Liver (tissue), 9 donors: ENCODE data around the gene DDX25. TPM values are rescaled to one million over a fixed set of nuclear protein-coding genes. Genes with fewer than 3 reads are reported as not detected.
A peak's percentile ranks its signal among the peaks of the same experiment; 100 is the strongest.

Experiments
- DNase-seq: peaks from one replicate; pipeline ENCODE4 v3.0.0-alpha.2; 2017; ENCODE audit warnings: low spot score
- H3K27ac ChIP-seq, 2 donors: one replicate each; pipeline ENCODE4 v1.7.0; 2013; ENCODE audit warnings: inconsistent platforms in 2 of 2, low read length in 2 of 2, control low read depth in 1 of 2, low read depth in 1 of 2, mild to moderate bottlenecking in 1 of 2
- H3K27me3 ChIP-seq, 4 donors: one replicate each; pipeline versions ENCODE4 v1.6.1 to v1.7.0; 2013; ENCODE audit warnings: low read length in 3 of 4, inconsistent platforms in 1 of 4, mild to moderate bottlenecking in 1 of 4, moderate library complexity in 1 of 4; ENCODE audit not compliant: control insufficient read depth in 4 of 4, insufficient read depth in 4 of 4
- H3K36me3 ChIP-seq, 4 donors: one replicate each; pipeline versions ENCODE4 v1.6.1 to v1.7.0; 2013; ENCODE audit warnings: low read length in 3 of 4, mild to moderate bottlenecking in 3 of 4, low read depth in 1 of 4, moderate library complexity in 1 of 4; ENCODE audit not compliant: control insufficient read depth in 4 of 4, insufficient read depth in 3 of 4
- H3K4me1 ChIP-seq, 4 donors: one replicate each; pipeline versions ENCODE4 v1.6.1 to v1.7.0; 2013; ENCODE audit warnings: low read length in 3 of 4, mild to moderate bottlenecking in 3 of 4, moderate library complexity in 1 of 4; ENCODE audit not compliant: control insufficient read depth in 4 of 4, insufficient read depth in 4 of 4
- H3K4me3 ChIP-seq, 3 donors: one replicate each; pipeline versions ENCODE4 v1.6.1 to v1.7.0; 2013; ENCODE audit warnings: low read length in 3 of 3, control low read depth in 1 of 3, low read depth in 1 of 3, mild to moderate bottlenecking in 1 of 3
- H3K9ac ChIP-seq, 2 donors: one replicate each; pipeline ENCODE4 v1.7.0; 2013; ENCODE audit warnings: low read length in 2 of 2, mild to moderate bottlenecking in 2 of 2, moderate library complexity in 2 of 2, control low read depth in 1 of 2, low read depth in 1 of 2
- H3K9me3 ChIP-seq, 4 donors: one replicate each; pipeline versions ENCODE4 v1.6.1 to v1.7.0; 2013; ENCODE audit warnings: low read length in 3 of 4; ENCODE audit not compliant: control insufficient read depth in 4 of 4
- CTCF ChIP-seq: fragments of 150-350 bp; IDR thresholded peaks from 2 replicates; pipeline ENCODE4 v1.5.1; 2017; ENCODE audit warnings: improper control_type of control experiment, low read depth, low read length; ENCODE audit not compliant: missing input control
- EGR1 ChIP-seq, 2 donors: IDR thresholded peaks; 2 replicates each; pipeline ENCODE4 v1.6.1; 2016 to 2018; ENCODE audit warnings: antibody characterized with exemption in 2 of 2, low read depth in 2 of 2
- FOXA1 ChIP-seq: IDR thresholded peaks from 2 replicates; pipeline ENCODE4 v1.6.1; 2016; ENCODE audit warnings: antibody characterized with exemption
- FOXA2 ChIP-seq: IDR thresholded peaks from 2 replicates; pipeline ENCODE4 v1.6.1; 2016; ENCODE audit warnings: antibody characterized with exemption
- GABPA ChIP-seq, 2 donors: IDR thresholded peaks in 1 of 2; conservative IDR thresholded peaks in 1 of 2; 2 replicates each; pipeline ENCODE4 v1.6.1; 2016; ENCODE audit warnings: antibody characterized with exemption in 2 of 2, mild to moderate bottlenecking in 1 of 2, moderate library complexity in 1 of 2
- HNF4A ChIP-seq, 2 donors: conservative IDR thresholded peaks; 2 replicates each; pipeline ENCODE4 v1.6.1; 2016; ENCODE audit warnings: antibody characterized with exemption in 2 of 2, mild to moderate bottlenecking in 2 of 2
- JUND ChIP-seq, 2 donors: IDR thresholded peaks; 2 replicates each; pipeline ENCODE4 v1.6.1; 2016; ENCODE audit warnings: antibody characterized with exemption in 2 of 2
- MAX ChIP-seq: IDR thresholded peaks from 2 replicates; pipeline ENCODE4 v1.6.1; 2016; ENCODE audit warnings: antibody characterized with exemption
- NR2F2 ChIP-seq: IDR thresholded peaks from 2 replicates; pipeline ENCODE4 v1.6.1; 2016; ENCODE audit warnings: antibody characterized with exemption
- RAD21 ChIP-seq, 2 donors: IDR thresholded peaks; 2 replicates each; pipeline ENCODE4 v1.6.1; 2016; ENCODE audit warnings: antibody characterized with exemption in 2 of 2, mild to moderate bottlenecking in 2 of 2
- RXRA ChIP-seq, 2 donors: IDR thresholded peaks; 2 replicates each; pipeline ENCODE4 v1.6.1; 2017 to 2018; ENCODE audit warnings: antibody characterized with exemption in 2 of 2, mild to moderate bottlenecking in 1 of 2
- SP1 ChIP-seq: IDR thresholded peaks from 2 replicates; pipeline ENCODE4 v1.6.1; 2018; ENCODE audit warnings: antibody characterized with exemption, mild to moderate bottlenecking
- TAF1 ChIP-seq: conservative IDR thresholded peaks from 2 replicates; pipeline ENCODE4 v1.6.1; 2016; ENCODE audit warnings: antibody characterized with exemption, mild to moderate bottlenecking
- YY1 ChIP-seq: IDR thresholded peaks from 2 replicates; pipeline ENCODE4 v1.6.1; 2016; ENCODE audit warnings: antibody characterized with exemption, mild to moderate bottlenecking
- ZBTB33 ChIP-seq: IDR thresholded peaks from 2 replicates; pipeline ENCODE4 v1.6.1; 2016; ENCODE audit warnings: antibody characterized with exemption
- WGBS: extraction: QIAGEN DNeasy Blood & Tissue Kit; methylation state at CpG from one replicate; pipeline ENCODE4 v1.1.7; 2013; 5-methylcytosine and 5-hydroxymethylcytosine counted together
- polyA plus RNA-seq, 2 donors: library from polyadenylated mRNA; stranded (reverse) in 1 of 2; unstranded in 1 of 2; fragments of 200-250 nt in 1 of 2; fragments of >200 nt in 1 of 2; fragmentation: Nextera tagmentation in 1 of 2; extraction: Ambion mirVana in 1 of 2; gene quantifications; one replicate each; pipeline versions ENCODE4 v1.2.1 to v1.2.3, GENCODE V29; 2013 to 2015
- total RNA-seq, 2 donors: library from RNA; depleted of rRNA; stranded (reverse); fragments of >200 nt; gene quantifications; one replicate each; pipeline ENCODE4 v1.2.3, GENCODE V29; 2014
- TF ChIP-seq, protein P1 (sequence below): IDR thresholded peaks from 2 replicates; pipeline ENCODE4 v1.6.1; 2016; ENCODE audit warnings: antibody characterized with exemption, mild to moderate bottlenecking
- TF ChIP-seq, protein P2 (sequence below): IDR thresholded peaks from 2 replicates; pipeline ENCODE4 v1.6.1; 2016; ENCODE audit warnings: antibody characterized with exemption
- donor health status: healthy.
- donor health status: healthy.
- donor health status: healthy.
- donor health status: healthy.
- donor health status: healthy.

The DDX25 gene
- total and polyA plus RNA-seq, 4 donors, result 0.07 to 0.79 (median 0.31) TPM

DNA sequence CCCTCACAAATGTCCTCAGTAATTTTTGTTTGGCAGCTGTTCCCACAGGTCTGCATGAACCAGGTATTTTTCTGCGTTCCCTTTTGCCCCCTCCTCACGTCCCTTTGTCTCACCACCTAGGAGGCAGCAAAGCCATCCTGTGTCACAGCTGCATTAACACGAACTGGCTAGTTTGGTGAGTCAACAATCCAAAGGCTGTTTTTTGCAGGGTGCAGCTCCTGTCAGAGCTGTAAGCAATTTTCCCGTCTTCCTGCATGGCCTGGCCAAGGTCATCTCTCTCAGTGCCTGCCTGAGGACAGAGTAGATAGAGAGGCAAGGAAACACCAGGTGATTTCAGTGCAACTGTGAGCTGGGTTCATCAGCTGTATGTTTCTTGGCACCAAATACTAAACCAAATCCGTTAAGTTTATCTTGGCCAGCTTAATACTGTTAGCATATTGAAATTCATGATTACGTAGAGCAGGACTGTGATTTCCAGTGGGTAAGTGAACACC lies 21.0 kb downstream of the DDX25 start:
- no peaks in the 10 kb centered on the region for H3K9me3 ChIP-seq
- H3K27ac ChIP-seq, result peak overlapping the region in 1 of 2 donors; percentile 15
- H3K4me1 ChIP-seq, result peaks cover 3 to 15% (median 7%) of the 10 kb centered on the region in 4 donors
- no peaks in the 10 kb centered on the region for H3K27me3 ChIP-seq
- no peak overlapping the region for H3K9ac ChIP-seq
- H3K4me3 ChIP-seq, result no peak overlapping the region
- TF ChIP-seq HNF4A (conservative IDR thresholded peaks at IDR 0.05) (peak; percentile 58 to 73), TAF1 (no peak), CTCF (no peak), SP1 (peak; percentile 54), JUND (IDR thresholded peaks at IDR 0.05) (peak in 1 of 2 donors; percentile 51), ZBTB33 (no peak), FOXA1 (no peak), YY1 (peak; percentile 52), RAD21 (IDR thresholded peaks at IDR 0.05) (peak; percentile 43 to 44), FOXA2 (peak; percentile 38), EGR1 (IDR thresholded peaks at IDR 0.05; ENCODE audit: low read depth in 2 of 2) (no peak), NR2F2 (no peak), RXRA (IDR thresholded peaks at IDR 0.05) (peak; percentile 79 to 82), MAX (no peak), GABPA (IDR thresholded peaks at IDR 0.05 in 1 of 2, conservative IDR thresholded peaks at IDR 0.05 in 1 of 2) (no peak)
- TF ChIP-seq, protein P1, sequence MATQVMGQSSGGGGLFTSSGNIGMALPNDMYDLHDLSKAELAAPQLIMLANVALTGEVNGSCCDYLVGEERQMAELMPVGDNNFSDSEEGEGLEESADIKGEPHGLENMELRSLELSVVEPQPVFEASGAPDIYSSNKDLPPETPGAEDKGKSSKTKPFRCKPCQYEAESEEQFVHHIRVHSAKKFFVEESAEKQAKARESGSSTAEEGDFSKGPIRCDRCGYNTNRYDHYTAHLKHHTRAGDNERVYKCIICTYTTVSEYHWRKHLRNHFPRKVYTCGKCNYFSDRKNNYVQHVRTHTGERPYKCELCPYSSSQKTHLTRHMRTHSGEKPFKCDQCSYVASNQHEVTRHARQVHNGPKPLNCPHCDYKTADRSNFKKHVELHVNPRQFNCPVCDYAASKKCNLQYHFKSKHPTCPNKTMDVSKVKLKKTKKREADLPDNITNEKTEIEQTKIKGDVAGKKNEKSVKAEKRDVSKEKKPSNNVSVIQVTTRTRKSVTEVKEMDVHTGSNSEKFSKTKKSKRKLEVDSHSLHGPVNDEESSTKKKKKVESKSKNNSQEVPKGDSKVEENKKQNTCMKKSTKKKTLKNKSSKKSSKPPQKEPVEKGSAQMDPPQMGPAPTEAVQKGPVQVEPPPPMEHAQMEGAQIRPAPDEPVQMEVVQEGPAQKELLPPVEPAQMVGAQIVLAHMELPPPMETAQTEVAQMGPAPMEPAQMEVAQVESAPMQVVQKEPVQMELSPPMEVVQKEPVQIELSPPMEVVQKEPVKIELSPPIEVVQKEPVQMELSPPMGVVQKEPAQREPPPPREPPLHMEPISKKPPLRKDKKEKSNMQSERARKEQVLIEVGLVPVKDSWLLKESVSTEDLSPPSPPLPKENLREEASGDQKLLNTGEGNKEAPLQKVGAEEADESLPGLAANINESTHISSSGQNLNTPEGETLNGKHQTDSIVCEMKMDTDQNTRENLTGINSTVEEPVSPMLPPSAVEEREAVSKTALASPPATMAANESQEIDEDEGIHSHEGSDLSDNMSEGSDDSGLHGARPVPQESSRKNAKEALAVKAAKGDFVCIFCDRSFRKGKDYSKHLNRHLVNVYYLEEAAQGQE, result no peak
- TF ChIP-seq, protein P2, sequence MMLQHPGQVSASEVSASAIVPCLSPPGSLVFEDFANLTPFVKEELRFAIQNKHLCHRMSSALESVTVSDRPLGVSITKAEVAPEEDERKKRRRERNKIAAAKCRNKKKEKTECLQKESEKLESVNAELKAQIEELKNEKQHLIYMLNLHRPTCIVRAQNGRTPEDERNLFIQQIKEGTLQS, result no peak
- H3K36me3 ChIP-seq, result no peaks in the 10 kb centered on the region
- DNase-seq, result no peak
- WGBS, result 28% methylated on average over 6 of the region's 6 CpGs
